ENCODE results near the gene FCN1. TPM values are rescaled to one million over a fixed set of nuclear protein-coding genes. Genes with fewer than 3 reads are reported as not detected.
"Not testable (repeated sequence)": the region's sequence is repeated elsewhere in the genome, so short reads cannot be mapped to it uniquely, and the experiment has no call there.

FCN1 gene
- polyA plus RNA-seq, 4 donors = 2.2 to 5.2 (median 3.3) TPM

DNA sequence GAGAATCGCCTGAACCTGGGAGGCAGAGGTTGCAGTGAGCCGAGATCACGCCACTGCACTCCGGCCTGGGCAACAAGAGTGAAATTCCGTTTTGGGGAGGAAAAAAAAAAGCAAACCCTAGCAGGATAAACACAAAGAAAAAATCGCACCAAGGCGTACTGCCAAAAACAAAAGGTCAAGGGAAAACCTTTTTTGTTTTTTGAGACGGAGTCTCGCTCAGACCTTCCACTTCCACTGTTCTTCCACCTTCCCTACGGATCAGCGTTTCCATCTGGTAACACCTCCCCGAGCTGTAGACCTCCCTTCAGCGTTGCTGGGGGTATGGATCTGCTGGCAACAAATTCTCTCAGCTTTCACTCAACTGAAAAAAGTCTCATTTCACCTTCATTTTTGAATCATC is 57.2 kb downstream of the FCN1 start:
- DNase-seq (ENCODE audit: low read depth in 4 of 4, low spot score in 2 of 4) = no peak

DNA sequence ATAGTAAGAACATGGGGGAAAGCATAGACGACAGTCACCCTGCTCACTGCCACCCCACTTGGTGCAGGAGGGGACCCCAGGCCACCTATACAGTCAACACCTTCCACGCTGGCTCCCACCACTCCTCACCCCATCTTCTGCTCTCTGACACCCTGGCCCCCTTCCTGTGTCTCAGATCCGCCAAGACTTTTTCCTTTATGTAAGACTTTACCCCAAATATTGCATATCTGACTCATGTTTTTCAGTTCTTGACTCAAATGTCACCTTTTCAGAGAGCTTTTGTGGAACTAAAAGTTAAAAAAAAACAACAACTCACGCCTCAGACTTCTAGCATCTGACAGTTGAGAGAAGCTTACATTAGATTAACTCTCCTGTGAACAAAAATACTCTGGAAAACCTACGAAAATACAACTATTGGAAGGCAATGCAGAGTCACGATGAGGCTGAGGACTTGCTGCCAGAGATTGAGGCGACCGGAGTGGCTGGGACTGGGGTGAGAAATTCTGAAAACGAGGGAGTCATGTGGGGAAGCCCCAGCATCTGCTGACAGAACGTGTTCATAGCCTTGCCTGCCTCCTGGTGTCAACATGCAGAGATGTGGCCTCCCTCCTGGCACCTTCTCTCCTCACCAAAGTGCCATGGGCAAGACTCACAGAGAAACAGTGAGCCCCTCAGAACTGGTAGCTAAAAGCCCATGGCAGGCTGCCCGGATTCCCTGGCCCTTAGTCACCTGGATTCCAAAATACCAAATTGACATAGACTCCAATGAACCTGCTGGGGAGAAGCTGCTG is 59.5 kb downstream of the FCN1 start:
- DNase-seq (ENCODE audit: low read depth in 4 of 4, low spot score in 2 of 4) = no peak

GRCh38 chr9:134857451-134857850 is 60.3 kb downstream of the FCN1 start:
- not testable (repeated sequence) for DNase-seq (ENCODE audit: low read depth in 4 of 4, low spot score in 2 of 4)

DNA sequence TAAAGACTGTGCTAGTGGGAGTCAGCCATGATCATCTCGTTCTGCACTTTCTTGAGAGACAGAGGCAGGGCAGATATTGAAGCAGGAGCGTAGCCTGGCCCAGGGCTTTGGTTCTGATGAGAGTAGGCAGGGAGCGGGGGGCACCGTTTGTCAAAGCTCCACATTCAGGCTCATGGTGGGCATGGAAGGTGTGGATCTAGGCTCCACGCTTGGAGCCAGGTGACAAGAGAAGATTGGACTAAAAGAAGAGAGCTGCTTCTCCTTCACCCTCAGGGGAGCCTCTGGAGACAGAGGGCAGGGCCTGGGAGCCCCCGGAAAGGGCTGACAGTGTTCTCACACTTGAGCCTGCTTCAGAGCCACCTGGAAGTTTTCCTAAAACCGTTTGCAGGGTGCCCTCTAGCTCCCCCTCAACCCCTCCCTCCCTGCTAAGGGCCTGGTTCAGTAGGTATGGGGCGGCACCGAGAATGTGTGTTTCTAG is 61.8 kb downstream of the FCN1 start:
- no peak for DNase-seq (ENCODE audit: low read depth in 4 of 4, low spot score in 2 of 4)

Other genes with a start within 250 kb of the FCN1 start
- gene FCN2, start 37.1 kb downstream of the FCN1 start, polyA plus RNA-seq (ENCODE audit: insufficient read length in 4 of 4) = under 1 TPM in 3 of 4 donors, not detected in 1; 0.66 to 0.95 (median 0.83) TPM
- 1 to 10 TPM; 3.0 to 5.5 (median 3.9) TPM for gene OLFM1, start 169.8 kb upstream of the FCN1 start, polyA plus RNA-seq (ENCODE audit: insufficient read length in 4 of 4)

Measured in left renal cortex interstitium (tissue), 4 donors.